Activated naive CD4-positive, alpha-beta T cell treated with anti-CD3 and anti-CD28 coated beads, Interleukin-2, amount 50 U/mL, for 72 hours (primary cell): ENCODE data around the gene FSTL5. TPM values are rescaled to one million over a fixed set of nuclear protein-coding genes. Genes with fewer than 3 reads are reported as not detected.

Source experiments
- ATAC-seq, 2 donors: fragments of 150-1000 bp; cut with Tn5 transposase; 2 replicates each; pipeline ENCODE4 v1.10.0; 2021; ENCODE audit warnings: mild to moderate bottlenecking in 2 of 2, moderate library complexity in 2 of 2
- DNase-seq, 2 donors: peaks; one replicate each; pipeline ENCODE4 v3.0.0; 2021 to 2022; ENCODE audit warnings: low spot score in 2 of 2
- H3K27ac Mint-ChIP-seq, 2 donors: one replicate each; pipeline ENCODE4 v1.8.0; 2022; ENCODE audit warnings: mild to moderate bottlenecking in 2 of 2, mixed read lengths in 2 of 2
- H3K36me3 Mint-ChIP-seq, 2 donors: one replicate each; pipeline ENCODE4 v1.8.0; 2022; ENCODE audit warnings: mixed read lengths in 2 of 2
- H3K9me3 Mint-ChIP-seq, 2 donors: one replicate each; pipeline ENCODE4 v1.8.0; 2022; ENCODE audit warnings: mixed read lengths in 2 of 2
- total RNA-seq, 2 donors: library from RNA; stranded (reverse); gene quantifications; one replicate each; pipeline ENCODE4 v1.2.3, GENCODE V29; 2022

Gene FSTL5
- total RNA-seq, 2 donors from 2014 or later, result not detected

DNA sequence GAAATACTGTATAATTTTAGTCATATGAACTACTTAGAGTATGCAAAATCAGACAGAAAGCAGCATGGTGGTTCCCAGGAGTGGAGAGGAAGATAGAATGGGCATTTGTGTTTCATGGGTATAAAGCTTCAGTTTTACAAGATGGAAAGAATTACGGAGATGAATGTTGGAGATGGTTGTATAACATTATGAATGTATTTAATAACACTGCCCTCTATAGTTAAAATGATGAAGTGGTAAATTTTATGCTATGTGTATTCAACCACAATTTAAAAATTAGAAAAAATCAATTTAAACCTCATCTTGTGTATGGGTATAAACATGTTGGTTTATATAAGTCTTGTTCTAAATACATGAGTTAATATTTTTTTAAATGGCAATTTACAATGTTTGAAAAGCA lies 521.1 kb downstream of the FSTL5 start:
- Mint-ChIP-seq H3K36me3 (no peaks in the 10 kb centered on the region), H3K27ac (no peak overlapping the region), H3K9me3 (peaks cover 20 to 21% of the 10 kb centered on the region in 2 donors)
- DNase-seq (no peak), ATAC-seq (no peak)

DNA sequence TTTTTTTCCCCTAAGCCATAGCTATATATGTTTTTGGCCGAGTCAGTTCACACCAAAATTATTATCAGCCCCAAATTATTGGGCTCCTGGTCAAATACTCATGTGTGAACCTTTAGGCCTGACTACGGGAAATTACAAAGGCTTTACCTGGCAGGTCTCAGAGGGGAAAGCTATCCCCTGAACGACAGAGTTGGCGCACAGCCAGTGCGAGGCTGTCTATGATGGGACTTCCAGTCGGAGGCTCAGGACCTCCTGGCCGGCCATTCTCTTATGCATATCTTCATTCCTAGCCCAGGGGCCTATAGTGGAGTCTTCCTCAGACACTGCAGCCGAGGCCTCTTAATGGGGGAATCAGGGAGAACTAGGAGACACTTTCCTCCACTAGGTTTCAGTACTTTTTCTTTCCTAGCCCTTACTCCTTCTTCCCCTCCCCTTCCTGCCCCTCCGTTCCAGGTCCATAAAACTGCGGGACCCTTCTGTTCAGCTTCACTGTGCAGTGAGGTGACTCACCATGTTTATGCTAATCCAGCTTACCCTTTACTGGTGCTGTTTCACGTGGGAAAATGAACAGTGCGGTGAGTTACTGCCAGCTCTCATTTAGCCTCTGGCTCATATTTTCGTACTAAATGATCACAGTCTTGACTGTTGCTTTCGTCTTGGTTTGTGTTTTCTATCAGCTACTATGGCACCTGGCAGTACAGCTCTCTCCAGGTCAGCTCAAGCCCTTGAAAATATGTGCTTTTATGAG lies 533.9 kb downstream of the FSTL5 start:
- H3K9me3 Mint-ChIP-seq, result peaks cover 8 to 9% of the 10 kb centered on the region in 2 donors
- H3K36me3 Mint-ChIP-seq, result no peaks in the 10 kb centered on the region
- no peak overlapping the region for H3K27ac Mint-ChIP-seq
- DNase-seq (no peak), ATAC-seq (no peak)

DNA sequence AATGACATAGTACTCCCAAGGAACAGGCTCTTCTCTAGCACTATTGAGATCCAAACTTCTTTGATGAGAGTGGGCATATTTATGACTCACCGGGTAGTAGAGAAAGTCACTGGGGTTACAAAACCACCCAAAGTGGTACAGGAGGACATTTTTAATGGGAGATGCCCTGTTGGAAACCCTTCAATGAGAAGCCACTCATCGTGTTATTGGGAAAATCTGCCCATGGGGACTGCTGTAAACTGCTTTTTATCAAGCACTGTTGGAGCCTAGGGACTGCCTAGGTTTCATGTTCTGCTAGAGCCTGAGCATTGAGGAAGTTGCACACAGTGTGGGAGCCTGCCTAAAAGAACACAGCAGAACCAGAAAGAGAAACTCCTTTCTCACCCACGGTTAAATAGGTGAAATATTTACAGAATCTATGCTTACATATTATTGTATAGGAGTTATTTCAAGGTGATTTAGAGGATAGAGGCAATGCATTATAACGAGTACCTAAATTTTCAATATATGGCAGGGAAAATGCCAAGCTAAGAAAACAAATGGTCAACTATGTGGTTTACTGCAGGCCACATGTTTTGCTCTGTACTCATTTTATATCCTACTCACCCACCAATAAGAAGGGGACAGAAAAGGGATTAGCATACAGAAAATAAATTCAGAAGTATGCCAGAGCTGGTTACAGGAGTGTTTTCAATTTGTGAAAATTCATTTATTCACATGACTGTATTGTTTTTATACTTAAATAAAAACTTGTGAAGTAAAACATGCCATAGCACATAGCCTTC lies 559.1 kb downstream of the FSTL5 start:
- H3K36me3 Mint-ChIP-seq, result no peaks in the 10 kb centered on the region
- H3K9me3 Mint-ChIP-seq, result peaks cover 4% of the 10 kb centered on the region in 2 donors
- DNase-seq (no peak), ATAC-seq (no peak)
- H3K27ac Mint-ChIP-seq, result no peak overlapping the region

DNA sequence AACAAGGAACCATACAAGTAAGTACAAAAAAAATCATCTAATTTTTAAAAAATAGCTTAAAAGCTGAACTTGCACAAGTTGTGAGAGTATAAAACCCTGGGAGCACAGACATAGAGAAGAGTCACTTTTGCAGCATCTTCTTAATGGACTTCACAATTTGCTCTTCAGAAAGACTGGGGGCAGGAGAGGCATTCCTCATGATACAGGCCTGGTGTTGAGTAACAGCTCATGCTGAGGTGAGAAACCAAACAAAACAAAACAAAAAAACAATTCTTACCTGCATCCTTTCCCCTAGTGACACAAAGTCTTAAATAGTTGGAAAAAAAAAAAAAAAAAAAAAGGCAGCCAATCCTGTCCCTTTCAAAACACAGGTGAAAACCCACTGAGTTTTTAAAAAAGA lies 562.8 kb downstream of the FSTL5 start:
- no peak overlapping the region for H3K27ac Mint-ChIP-seq
- H3K36me3 Mint-ChIP-seq, result no peaks in the 10 kb centered on the region

DNA sequence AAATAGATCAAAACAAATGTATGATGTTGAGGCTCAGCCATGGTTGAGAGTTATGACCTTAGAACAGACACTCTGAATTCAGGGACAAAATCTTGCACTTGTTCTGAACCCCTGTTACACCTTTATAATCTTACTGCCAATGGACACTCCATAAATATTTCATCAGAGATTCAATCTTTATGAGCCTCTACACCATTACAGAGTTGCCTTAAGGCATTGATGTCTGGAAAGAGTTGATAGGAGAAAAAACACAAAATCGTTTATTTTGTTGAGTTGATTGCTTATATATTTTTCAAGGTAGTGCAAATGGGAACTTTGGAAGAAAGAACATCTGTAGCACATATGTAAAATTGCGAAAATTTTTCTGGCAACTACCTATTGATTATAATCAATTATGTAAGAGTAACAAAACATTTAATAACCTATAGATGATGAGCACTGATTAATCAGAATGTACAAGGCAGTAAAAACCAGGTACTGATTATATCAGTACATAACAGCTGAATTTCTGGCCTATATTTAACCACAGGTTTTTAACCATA lies 568.5 kb downstream of the FSTL5 start:
- Mint-ChIP-seq H3K27ac (no peak overlapping the region), H3K36me3 (no peaks in the 10 kb centered on the region), H3K9me3 (peaks cover 13 to 18% of the 10 kb centered on the region in 2 donors)
- no peak for ATAC-seq
- DNase-seq, result no peak

More for the DNA sequence above, 562.8 kb downstream of the FSTL5 start:
- DNase-seq (no peak), ATAC-seq (no peak)
- H3K9me3 Mint-ChIP-seq, result peaks cover 9 to 12% of the 10 kb centered on the region in 2 donors

DNA sequence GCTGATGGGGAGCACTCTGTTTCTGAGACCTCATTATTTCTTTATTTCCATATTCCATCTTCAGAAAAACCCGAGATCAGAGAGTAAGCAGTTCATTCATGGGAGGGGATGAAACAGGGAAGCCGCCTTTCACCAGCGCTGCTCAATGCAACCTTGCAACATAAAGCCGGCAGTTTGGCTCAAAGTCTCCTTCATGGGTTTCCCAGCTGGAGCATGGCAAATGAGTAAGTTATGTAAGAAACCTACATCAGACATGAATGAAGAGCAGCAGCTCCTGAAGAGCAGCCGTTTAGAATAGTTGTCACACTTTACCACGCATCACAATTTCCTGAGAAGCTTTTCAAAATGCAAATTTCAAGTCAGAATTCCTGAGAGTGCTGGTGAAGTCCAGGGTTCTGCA lies 578.8 kb downstream of the FSTL5 start:
- ATAC-seq (no peak), DNase-seq (no peak)
- Mint-ChIP-seq H3K27ac (no peak overlapping the region), H3K36me3 (no peaks in the 10 kb centered on the region), H3K9me3 (peaks cover 17 to 18% of the 10 kb centered on the region in 2 donors)

DNA sequence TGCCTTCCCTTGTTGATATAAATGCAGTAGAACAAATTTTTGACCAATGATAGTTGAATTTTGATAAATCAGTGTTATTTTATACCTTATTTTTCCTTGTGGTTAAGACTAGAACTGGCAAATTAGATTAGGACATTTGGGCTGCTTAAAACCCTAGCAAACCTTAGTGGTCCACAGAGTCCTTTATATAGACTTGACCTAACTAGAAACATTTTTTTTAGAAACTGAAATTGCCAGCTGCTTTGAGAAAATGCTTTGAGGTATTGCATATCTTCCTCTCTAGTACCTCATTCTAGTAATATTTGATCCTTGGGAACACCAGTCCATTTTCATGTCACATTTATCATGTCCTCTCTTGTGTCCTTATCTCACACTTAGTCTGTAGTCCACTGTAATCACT lies 580.3 kb downstream of the FSTL5 start:
- no peak for DNase-seq
- no peak for ATAC-seq
- Mint-ChIP-seq H3K9me3 (peaks cover 12 to 14% of the 10 kb centered on the region in 2 donors), H3K27ac (no peak overlapping the region), H3K36me3 (no peaks in the 10 kb centered on the region)

DNA sequence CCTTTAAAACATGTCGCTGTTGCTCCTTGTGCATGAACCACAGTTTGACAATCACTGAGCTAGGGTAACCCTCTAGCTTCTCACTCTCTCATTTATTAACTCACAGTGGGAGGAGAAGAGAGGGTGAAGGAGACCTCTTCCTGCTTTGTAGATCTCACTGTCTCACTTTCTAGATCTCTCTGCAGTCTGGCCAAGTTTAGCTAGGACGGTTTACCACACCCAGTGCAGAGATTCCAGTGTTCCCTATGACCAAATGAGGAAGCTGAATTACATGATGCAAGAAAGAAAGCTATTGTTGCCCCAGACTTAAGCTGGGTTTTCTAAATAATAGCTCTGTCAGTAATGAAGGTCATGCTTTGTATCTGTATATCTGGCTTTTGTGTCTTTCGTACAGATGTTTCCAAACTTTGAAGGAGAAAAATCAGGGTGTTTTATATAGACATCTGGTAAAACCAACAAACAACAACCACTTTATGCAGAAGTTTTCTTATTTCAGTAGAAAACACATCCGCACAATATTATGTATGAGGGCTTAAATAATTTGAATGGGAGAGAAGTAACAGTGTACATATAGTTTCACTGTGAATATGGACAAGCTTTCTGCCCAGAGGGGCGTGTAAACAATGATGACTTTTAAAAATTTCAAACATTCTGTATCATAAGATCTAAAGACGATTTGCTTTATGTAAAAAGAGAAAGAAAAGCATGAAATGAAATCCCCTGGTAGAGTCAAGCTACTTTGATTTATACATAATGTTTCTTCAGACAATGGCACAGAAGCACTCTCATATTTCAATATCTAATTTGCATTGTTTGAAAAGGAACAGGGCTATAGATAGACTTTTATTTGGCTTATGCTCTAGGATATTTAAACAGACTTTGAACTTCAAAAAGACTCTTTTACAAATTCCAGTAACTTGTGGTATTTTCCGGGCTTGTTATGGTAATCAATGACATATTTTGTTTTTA lies 582.3 kb downstream of the FSTL5 start:
- ATAC-seq, result no peak
- no peak for DNase-seq
- Mint-ChIP-seq H3K27ac (no peak overlapping the region), H3K9me3 (peaks cover 14 to 18% of the 10 kb centered on the region in 2 donors), H3K36me3 (no peaks in the 10 kb centered on the region)

DNA sequence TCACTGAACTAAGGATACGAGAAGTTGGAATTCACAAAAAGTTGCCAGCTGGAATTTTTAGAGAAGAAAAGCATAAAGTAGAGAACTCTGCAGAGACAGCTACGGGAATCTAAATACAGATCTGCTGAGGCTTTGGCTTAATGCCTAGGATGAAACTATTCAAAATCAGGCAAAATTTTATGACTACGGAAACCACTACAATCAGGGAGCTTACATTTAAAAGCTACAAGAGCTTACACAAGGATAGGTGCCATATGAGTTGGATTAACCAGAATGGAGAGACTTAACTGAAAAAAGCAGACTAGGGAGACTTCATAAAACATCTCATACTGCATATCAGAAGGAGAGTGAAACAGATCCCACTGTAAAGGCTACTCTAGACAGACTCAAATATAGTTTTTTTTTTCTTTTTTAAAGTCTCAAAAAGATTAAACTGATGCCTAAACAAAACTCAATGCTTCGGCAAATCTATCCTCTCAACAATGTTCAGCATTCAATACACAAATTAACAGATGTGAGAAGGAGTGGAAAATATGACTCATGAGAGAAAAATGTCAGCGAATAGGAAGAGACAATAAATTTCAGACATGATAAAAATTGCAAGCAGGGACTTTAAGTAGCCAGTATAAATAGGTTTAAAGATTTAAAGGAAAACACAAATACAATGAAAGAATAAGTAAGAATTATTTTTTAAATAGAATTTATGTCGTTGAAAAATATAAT lies 586.1 kb downstream of the FSTL5 start:
- Mint-ChIP-seq H3K36me3 (no peaks in the 10 kb centered on the region), H3K9me3 (peaks cover 11 to 17% of the 10 kb centered on the region in 2 donors), H3K27ac (no peak overlapping the region)
- DNase-seq, result no peak
- ATAC-seq, result no peak

DNA sequence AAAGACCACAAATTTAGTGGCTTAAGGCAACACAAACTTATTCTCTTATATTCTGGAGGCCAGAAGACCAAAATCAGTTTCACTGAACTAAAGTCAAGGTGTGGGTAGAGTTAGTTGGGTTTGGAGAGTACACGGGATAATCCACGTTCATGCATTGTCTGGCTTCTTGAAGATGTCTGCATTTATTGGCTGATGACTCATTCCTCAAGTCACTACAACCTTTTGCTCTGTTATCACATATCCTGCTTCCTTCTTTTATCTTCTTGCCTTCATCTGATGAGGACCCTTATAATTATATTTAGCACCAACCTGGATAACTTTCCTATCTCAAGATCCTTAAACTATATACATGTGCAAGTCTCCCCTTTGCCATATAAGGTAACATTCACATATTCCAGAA lies 590.0 kb downstream of the FSTL5 start:
- H3K9me3 Mint-ChIP-seq, result peaks cover 25 to 31% of the 10 kb centered on the region in 2 donors
- no peak overlapping the region for H3K27ac Mint-ChIP-seq
- H3K36me3 Mint-ChIP-seq, result peaks cover 0 to 5% of the 10 kb centered on the region in 2 donors
- DNase-seq (no peak), ATAC-seq (no peak)

DNA sequence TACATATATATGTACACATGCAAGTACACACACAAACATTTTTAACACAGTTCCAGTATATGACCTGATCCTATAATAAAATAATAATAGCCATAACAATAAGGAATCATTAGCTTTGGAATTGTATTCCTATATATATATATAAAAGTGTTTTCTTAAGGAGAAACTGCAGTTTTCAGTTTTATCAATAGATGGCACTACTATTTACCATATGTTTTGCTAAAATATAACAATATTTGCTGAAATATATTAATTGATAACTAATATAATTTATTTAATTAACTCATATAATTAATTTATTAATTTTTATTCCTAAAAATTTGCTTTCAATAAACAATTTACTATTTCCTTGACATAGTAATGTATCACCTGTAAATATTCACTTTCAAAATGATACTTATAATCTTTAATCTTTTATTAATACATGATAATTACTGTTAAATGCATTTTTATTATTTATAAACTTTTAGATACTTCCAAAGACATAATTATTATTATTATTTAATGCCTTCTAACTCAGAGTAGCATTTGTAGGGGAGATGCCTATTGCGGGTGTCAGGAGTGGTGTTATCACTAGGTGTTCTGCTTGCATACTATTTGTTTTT lies 599.5 kb downstream of the FSTL5 start:
- Mint-ChIP-seq H3K9me3 (peaks cover 10 to 14% of the 10 kb centered on the region in 2 donors), H3K36me3 (no peaks in the 10 kb centered on the region), H3K27ac (no peak overlapping the region)
- no peak for DNase-seq
- ATAC-seq, result no peak

DNA sequence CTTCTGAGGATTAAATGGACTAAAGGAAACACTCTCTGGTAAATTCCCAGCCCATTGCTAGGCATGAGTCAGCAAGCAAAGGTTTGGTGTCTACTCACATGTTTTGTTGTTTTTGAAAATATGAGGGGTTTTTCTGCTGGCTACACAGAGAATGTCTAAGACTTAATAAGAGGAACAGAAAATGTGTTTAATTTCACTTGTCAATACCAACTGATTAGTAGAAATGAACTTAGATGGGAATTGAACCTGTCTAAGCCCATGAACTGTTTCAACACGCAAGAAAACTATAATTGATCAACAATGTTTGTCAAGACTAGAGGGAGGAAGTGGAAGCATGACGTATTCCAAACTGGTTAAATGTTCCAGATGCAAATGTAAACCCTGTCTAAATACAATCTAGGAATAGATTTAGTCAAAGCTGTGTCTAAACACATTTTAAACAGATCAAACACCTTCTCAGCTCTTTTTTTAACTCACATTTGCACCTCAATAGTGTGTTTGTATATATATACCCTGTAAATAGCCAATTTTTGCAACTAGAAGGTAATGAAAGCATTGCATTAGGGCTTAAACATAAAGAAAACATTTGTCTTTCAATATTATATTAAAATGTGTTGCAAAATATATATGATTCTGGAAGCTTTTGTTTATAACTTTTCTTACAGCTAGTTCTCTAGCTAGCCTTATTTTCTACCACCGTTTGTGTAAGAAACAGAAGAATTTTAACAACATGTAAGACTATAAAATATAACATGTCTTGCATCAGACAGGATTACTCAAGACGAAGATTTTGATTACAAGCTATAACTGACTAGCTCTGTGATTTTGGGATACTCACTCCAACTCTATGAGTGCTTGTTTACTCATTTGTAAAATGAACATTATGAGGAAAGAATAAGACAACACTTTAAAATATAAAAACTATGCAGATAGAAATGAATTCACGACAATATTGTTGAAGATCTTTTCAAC lies 607.8 kb downstream of the FSTL5 start:
- Mint-ChIP-seq H3K27ac (no peak overlapping the region), H3K9me3 (peaks cover 5 to 12% of the 10 kb centered on the region in 2 donors), H3K36me3 (no peaks in the 10 kb centered on the region)
- ATAC-seq (no peak), DNase-seq (no peak)

DNA sequence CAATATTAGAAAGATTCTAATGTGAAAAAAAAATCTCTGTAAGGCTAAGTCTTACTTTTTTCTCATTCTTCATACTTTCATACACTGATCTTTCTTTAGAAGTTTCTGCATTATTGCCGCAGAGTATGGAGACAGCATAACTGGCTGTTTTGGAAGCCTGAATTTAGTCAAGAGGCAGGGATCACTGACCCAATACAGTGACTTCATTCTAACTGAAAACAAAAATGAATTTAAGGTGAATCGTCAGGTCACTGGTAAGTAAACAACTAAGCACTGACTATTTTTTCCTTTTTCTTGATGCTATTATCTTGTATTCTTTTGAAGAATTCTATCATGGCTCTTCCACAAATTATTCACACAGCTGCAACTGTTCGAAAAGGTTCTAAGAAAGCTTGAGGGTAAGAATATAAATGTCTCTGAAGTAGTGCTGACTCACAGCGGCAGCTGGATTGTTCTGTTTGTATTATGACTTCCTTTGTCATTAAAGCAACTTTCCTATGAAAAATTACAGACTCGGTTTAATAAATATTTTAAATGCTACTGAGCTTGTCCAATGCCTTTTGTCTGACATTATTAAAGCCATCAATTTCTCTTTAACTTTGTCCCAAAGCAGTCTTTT lies 609.3 kb downstream of the FSTL5 start:
- ATAC-seq, result no peak
- Mint-ChIP-seq H3K9me3 (peaks cover 0 to 7% of the 10 kb centered on the region in 2 donors), H3K27ac (no peak overlapping the region), H3K36me3 (no peaks in the 10 kb centered on the region)
- no peak for DNase-seq

DNA sequence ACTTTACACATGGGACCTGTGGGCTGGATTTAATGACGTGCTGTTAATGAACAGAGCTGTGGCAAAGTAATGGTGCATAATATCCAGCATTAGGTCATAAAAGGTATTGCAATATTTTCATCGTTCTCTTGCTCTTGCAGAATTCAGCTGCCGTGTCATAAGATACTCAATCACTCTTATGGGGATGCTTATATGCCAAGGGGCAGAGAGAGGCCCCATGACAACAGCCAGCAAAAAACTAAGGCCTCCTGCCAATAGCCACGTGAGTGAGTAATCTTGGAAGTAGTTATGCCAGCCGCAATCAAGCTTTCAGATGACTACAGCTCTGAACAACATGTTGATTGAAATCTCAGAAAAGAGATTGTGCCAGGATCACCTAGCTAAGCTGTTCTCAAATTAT lies 616.9 kb downstream of the FSTL5 start:
- Mint-ChIP-seq H3K36me3 (no peaks in the 10 kb centered on the region), H3K27ac (no peak overlapping the region), H3K9me3 (peaks cover 3 to 11% of the 10 kb centered on the region in 2 donors)
- ATAC-seq, result no peak
- no peak for DNase-seq
